BE2C (cell line): ENCODE data around the gene STARD13.

Experiments used
- DNase-seq: peaks from one replicate; pipeline ENCODE4 v3.0.0-alpha.2; 2020
- H3K27me3 ChIP-seq: fragments of 250-450 bp; sonication (Bioruptor Pico); 2 replicates; pipeline ENCODE4 v1.5.1; 2020; ENCODE audit warnings: mild to moderate bottlenecking
- H3K36me3 ChIP-seq: fragments of 250-450 bp; sonication (Bioruptor Pico); 2 replicates; pipeline ENCODE4 v1.5.1; 2020; ENCODE audit warnings: mild to moderate bottlenecking
- H3K4me1 ChIP-seq: fragments of 250-450 bp; sonication (Bioruptor Pico); 2 replicates; pipeline ENCODE4 v1.5.1; 2020
- H3K4me3 ChIP-seq: 2 replicates; pipeline ENCODE4 v1.5.1; 2011; ENCODE audit warnings: low read depth, low read length
- H3K9me3 ChIP-seq: fragments of 250-450 bp; sonication (Bioruptor Pico); 2 replicates; pipeline ENCODE4 v1.5.1; 2020
- TF ChIP-seq, protein P1 (sequence below): IDR thresholded peaks from 2 replicates; pipeline ENCODE4 v1.5.1; 2012; ENCODE audit warnings: mild to moderate bottlenecking, low read depth, low read length

The STARD13 gene

DNA sequence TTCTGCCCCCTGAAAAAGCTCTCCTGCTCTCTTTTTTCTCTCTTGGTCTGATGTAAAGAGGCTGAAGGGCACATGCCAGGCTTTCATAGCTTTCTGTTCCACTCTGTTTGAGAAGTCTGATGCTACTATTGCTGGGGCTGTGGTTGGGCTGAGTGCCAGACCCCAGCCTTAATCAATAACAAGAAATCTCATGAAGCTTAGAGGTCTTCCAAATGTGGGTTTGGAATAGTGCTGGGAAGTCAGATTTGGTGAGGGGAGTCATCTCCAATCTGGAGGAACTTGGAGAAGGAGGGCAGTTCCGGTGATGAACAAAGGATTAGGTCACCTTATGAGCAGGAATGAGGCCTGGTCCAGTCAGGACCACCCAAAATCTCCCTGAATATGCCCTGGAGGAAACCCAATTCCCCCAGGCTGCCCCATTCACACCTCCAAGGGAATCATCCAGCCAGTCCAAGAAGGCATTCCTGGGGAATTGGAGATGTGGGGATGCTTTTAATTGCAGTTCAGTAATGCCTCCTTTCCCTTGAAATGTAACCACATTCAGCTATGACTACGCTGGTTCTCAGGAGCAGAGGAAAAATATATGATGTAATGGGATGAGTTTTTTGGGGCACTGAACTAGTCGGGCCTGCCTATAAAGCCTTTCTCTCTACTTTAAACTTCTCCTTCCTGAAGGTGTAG, 102.0 kb downstream of the STARD13 start:
- no peak for DNase-seq
- H3K27me3 ChIP-seq, result no peaks in the 10 kb centered on the region
- H3K36me3 ChIP-seq, result no peaks in the 10 kb centered on the region
- no peak overlapping the region for H3K4me3 ChIP-seq
- TF ChIP-seq, protein P1, sequence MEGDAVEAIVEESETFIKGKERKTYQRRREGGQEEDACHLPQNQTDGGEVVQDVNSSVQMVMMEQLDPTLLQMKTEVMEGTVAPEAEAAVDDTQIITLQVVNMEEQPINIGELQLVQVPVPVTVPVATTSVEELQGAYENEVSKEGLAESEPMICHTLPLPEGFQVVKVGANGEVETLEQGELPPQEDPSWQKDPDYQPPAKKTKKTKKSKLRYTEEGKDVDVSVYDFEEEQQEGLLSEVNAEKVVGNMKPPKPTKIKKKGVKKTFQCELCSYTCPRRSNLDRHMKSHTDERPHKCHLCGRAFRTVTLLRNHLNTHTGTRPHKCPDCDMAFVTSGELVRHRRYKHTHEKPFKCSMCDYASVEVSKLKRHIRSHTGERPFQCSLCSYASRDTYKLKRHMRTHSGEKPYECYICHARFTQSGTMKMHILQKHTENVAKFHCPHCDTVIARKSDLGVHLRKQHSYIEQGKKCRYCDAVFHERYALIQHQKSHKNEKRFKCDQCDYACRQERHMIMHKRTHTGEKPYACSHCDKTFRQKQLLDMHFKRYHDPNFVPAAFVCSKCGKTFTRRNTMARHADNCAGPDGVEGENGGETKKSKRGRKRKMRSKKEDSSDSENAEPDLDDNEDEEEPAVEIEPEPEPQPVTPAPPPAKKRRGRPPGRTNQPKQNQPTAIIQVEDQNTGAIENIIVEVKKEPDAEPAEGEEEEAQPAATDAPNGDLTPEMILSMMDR, result no peak
- peaks cover 8% of the 10 kb centered on the region for H3K4me1 ChIP-seq
- H3K9me3 ChIP-seq, result no peaks in the 10 kb centered on the region

DNA sequence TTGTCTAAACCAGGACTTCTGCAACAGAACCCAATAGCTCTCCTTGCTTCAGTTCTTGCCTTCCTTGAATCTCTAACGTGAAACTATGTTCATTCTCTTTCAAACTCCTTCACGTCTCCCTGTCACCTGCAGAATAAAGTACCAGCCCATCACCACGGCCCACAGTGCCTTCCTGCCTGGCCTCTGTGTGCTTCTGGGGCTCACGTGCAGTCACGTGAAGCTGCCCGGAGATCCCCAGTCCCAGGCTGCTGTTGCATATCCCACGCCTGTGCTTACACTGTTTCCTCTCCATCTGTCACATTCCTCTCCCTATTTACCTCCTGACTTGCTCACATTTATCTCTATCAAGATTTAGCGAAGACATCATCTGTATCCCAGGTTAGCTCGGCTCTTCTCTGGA, 102.8 kb downstream of the STARD13 start:
- no peaks in the 10 kb centered on the region for H3K27me3 ChIP-seq
- H3K36me3 ChIP-seq, result no peaks in the 10 kb centered on the region
- H3K4me1 ChIP-seq, result peaks cover 7% of the 10 kb centered on the region
- no peaks in the 10 kb centered on the region for H3K9me3 ChIP-seq
- no peak overlapping the region for H3K4me3 ChIP-seq
- no peak for DNase-seq
- TF ChIP-seq, protein P1, result no peak

DNA sequence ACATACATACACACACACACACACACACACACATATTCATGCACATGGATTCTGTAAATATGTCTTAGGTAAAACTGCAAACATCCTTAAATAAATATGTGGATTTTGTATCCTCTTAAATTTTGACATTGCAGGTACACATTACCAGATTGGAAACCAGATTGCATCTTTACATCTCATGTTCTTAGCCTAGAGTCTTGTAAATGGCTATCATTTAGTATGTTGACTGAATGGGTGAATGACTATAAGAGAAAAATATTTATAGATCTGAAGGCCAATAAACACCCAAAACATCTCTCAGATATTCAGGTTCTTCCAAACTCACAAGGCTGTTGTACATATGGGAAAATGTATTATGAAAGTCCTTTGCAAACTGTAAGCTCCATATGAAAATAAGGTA, 104.3 kb downstream of the STARD13 start:
- TF ChIP-seq, protein P1, result no peak
- Histone ChIP-seq H3K4me3 (no peak overlapping the region), H3K27me3 (no peaks in the 10 kb centered on the region), H3K9me3 (no peaks in the 10 kb centered on the region), H3K36me3 (no peaks in the 10 kb centered on the region), H3K4me1 (peaks cover under 1% of the 10 kb centered on the region; the same call in 1 of the 2 replicates)
- no peak for DNase-seq

DNA sequence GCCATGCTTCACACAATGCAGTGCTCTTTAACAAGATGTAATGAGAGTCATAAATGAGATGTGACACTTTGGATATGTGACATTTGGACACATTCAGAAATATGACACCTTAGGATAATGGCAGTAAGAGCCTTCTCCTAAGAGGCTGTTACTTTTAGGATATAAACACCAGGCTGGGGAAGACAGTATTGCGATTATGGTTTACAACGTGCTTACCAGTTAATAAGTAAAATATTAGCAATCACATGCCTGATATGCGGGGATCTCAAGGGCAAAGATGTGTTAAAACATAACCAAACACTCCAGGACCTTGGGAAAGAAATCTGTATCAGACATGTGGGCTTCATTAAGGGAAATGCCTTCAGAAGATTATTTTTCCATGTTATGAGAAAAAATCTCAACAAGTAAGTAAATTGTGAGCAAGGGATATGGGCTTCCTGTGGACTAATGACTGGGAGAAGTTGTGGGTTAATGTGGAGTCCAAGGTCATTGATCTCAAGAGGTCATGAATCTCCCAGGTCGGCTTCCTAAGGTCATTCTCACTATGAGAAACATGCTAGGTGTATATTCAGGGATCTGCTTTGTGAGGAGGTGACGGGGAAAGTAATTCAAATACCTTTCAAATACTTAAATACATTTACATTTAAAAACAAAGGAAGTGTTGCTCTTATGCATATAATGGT, 105.3 kb downstream of the STARD13 start:
- peaks cover 6% of the 10 kb centered on the region; the same call in 1 of the 2 replicates for H3K4me1 ChIP-seq
- no peaks in the 10 kb centered on the region for H3K27me3 ChIP-seq
- no peak overlapping the region for H3K4me3 ChIP-seq
- TF ChIP-seq, protein P1, result no peak
- no peak for DNase-seq
- H3K36me3 ChIP-seq, result no peaks in the 10 kb centered on the region
- no peaks in the 10 kb centered on the region for H3K9me3 ChIP-seq

DNA sequence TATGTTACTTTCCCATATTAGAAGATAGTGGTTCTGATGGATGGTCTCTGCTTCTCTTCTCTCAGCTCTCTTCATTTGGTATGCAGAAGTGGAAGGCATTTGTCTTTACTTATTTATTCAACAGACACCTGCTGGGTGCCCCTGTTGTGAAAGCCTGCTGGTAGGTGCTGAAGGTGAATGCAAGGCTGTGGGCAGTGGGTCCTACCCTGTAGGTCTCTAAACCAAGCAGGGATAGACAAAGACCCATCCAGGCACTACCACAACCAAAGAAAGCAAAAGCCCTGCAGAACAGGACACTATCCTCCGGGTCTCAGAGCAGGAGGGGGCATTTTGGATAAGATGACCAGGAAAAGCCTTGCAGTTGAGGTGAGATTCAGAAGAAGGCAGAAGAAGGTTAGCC, 106.1 kb downstream of the STARD13 start:
- peaks cover 6% of the 10 kb centered on the region; the same call in 1 of the 2 replicates for H3K4me1 ChIP-seq
- H3K4me3 ChIP-seq, result no peak overlapping the region
- H3K9me3 ChIP-seq, result no peaks in the 10 kb centered on the region
- no peak for DNase-seq
- H3K27me3 ChIP-seq, result no peaks in the 10 kb centered on the region
- TF ChIP-seq, protein P1, result no peak
- H3K36me3 ChIP-seq, result no peaks in the 10 kb centered on the region
